Kidney capillary endothelial cell (primary cell): ENCODE data around the gene PGBD4.
"Not testable (repeated sequence)": the region's sequence is repeated elsewhere in the genome, so short reads cannot be mapped to it uniquely, and the experiment has no call there.

Source experiments
- DNase-seq: peaks from one replicate; pipeline ENCODE4 v3.0.0-alpha.2; 2018; ENCODE audit warnings: low spot score

Gene PGBD4

DNA sequence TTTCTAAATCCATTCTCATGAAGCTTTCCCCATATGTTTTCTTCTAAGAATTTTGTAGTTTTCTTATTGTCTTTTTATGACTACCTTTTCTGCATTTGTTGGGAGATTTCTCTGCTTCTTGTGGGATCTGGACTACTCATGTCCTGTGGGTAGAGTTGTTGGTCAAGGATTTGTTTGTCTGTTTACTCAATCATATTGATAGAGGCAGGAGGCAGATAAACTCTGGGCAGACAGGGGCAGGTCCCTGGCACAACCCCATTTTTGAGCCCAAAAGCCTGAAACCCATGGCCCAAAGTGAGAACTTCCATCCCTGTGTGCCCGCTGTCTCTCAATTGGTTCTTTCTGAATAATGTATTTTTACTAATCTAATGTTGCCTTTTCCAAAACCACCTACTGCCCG, 12.3 kb downstream of the PGBD4 start:
- no peak for DNase-seq

DNA sequence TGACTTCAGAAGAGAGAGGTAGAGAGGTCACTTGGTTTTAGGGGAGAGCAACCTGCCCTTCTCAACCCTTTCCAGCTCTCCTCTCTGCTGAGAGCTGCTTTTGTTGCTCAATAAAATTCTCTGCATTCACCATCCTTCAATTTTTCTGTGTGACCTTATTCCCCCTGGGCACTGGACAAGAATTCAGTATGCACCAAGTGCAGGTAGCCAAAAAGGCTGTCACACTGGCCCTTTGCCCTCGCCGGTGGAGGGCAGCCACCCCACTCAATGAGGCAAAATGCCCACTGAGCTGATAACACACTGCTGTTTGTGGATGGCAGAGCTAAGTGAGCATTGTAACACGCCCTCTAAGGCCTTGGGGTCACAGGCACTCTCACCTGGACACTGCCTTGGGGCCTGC, 12.9 kb downstream of the PGBD4 start:
- DNase-seq = no peak

DNA sequence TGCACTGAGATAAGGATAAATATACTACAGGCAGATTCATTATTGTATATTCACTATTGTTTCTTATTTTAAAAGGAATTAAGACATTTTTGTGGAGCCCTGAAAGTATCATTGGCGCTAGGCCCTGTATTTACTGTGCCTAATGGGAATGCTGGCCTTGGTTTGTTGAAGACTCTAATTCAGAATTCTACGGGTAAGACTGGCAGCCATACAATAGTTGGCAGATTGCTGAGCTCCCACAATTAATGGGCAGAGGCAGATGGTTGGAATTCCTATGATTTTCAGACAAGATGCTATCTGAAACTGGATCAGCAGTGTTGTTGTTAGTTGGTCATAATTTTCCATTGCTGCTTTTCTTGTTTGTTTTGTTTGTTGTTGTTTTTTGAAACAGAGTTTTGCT, 14.7 kb downstream of the PGBD4 start:
- DNase-seq = no peak

DNA sequence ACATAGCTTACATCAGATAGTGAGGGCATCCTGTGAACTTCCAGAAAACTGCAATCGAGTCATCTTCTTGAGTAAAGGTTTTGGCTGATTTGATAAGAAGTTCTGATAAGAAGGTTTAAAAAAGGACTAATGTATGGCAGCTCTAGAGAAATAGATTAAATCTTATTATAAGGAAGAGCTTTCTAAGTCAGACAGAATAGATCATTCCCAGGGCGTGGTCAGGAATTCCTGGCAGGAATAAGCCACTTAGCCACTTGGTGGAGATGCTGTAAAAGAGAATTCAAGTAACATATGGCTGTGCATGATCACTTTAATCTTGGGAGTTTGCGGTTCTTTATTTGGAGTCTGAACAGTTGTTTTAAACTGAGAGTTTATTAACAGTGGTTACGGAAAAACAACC, 17.4 kb downstream of the PGBD4 start:
- DNase-seq = no peak

DNA sequence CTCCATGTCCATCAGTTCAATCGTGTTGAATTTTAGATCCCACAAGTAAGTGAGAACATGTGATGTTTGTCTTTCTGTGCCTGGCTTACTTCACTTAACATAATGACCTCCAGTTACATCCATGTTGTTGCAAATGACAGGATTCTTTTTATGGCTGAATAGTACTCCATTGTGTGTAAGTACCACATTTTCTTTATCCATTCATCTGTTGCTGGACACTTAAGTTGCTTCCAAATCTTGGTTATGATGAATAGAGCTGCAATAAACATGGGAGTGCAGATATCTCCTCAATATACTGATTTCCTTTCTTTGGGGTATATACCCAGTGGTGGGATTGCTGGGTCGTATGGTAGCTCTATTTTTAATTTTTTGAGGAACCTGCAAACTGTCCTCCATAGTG, 18.5 kb downstream of the PGBD4 start:
- not testable (repeated sequence) for DNase-seq

DNA sequence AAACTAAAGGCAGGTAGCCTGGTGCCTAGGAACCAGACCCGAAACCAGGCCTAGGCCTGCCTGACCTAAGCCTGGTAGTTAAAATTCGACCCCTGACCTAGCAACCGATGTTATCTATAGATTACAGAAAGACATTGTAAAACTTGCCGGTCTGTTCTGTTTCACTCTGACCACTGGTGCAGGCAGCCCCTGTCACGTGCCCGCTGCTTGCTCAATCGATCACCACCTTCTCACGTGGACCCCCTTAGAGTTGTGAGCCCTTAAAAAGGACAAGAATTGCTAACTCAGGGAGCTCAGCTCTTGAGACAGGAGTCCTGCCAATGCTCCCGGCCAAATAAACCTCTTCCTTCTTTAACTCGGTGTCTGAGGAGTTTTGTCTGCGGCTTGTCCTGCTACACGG, 19.9 kb downstream of the PGBD4 start:
- DNase-seq = not testable (repeated sequence)

DNA sequence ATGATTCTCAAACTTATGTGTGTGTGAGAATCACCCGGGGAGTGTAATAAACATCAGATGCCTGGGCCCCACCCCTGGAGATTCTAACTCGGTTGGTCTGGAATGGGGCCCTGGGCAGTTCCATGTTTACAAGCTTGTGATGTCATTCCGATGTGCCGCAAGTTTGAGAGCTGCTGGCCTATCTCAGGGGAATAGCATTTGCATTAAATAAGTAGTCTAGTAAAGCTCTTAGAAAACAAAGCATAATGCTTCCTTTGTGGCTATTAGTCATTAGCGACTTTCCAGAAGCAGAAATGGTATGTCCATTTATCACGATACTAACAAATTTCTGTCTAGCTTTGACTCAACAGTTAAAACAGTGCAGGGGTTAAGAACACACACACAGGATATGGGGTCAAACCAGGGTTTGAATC, 20.9 kb downstream of the PGBD4 start:
- peak; percentile 52 for DNase-seq

DNA sequence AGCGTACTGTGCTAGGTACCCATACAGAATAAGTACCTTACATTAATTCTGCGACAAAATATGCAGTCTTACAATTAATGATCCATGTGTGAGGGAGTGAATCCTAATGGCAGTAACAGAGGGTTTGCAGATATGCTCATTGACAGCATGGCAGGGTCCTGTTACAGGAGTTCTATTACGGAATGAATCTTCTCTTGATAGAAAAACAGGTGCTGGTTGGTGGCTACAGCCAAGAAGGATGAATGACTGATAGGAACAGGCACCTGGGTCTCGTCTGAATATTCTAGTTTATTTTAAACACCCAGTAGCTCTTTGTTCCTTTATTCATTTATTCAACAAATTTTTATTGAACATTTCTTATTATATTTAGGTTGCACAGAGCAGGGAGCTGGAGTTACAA, 22.8 kb downstream of the PGBD4 start:
- no peak for DNase-seq

DNA sequence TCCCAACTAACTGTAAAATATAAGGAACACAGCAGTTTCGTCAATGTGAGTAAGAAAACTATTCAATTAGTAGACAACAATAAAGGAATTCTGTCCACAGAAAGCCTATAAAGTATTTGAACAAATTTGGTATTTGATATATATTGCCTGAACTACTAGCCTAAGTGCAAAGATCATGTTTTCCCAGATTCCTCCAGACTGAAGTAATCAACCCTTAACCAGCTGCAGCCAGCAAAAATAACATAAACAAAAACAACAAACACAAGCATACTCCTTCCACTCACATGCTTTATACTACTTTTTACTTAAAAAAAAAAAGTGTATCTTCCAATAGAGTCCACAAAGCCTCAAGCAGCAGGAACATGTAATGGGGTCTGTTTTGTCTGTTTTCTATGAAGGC, 24.1 kb downstream of the PGBD4 start:
- no peak for DNase-seq

DNA sequence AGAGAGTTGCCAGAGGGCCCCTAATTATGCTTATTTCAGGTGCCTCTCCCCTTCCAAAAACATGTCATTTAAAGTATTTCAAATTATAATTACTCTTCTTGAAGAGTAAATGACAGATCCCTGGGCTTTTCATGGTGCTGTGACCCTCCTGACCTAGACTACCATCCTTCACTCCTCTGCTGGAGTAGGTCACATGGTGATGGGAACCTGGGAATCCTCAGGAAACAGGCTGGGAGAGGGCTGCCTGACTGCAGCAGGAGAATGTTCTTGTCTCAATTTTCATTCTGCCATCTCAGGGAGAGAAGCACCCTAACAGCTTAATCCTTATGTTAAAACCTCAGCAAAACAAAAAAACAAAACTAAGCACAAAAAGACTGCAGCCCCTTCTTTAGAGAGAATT, 24.6 kb downstream of the PGBD4 start:
- DNase-seq = no peak

DNA sequence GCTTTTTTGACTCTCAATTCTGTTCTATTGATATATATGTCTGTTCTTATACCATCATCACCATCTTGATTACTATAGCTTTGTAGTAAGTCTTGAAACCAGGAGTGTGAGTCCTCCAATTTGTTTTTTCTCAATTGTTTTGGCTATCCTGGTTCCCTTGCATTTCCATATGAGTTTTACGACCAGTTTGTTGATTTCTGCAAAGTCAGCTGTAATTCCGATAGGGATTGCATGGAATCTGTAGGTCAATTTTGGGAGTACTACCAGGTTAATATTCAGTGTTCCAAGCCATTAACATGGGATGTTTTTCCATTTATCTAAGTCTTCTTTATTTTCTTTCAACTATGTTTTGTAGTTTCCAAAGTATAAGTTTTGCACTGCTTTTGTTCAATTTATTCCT, 27.0 kb downstream of the PGBD4 start:
- no peak for DNase-seq

DNA sequence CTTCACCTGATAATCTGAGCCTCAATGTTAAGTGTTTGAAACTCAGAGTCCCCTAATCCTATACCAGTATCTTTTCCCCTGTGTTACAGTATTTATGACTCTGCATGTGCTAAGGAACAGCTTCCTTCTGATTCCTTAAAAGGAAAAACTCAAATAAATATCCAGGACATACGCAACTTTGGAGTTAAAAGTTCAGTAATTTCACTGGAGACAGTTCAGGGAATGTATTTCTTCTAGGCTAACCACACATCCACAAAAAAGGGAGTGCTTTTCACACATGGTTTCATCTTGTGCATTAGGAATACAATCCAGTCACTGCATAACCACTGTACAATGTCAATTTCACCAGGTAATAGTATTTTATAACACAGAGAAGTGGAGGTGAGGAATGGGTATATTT, 31.0 kb downstream of the PGBD4 start:
- no peak for DNase-seq

DNA sequence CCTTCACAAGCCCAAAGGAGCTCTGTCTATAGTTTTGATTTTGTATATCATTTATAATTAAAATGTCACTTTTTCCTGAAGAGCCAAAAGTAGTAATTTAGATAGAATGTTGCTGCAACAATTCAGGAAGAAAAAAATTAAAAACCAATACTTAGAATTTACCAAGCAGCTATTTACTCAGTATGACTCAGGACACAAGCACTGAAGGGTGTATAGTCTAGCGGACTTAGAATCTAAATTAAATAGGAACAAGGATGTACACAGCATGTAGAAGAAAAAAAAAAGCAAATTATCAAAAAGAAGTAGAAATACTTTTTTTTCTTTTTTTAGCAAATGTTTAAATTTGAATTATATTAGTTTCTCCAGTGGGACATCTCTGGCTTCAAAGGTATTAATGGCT, 31.6 kb downstream of the PGBD4 start:
- DNase-seq = no peak

DNA sequence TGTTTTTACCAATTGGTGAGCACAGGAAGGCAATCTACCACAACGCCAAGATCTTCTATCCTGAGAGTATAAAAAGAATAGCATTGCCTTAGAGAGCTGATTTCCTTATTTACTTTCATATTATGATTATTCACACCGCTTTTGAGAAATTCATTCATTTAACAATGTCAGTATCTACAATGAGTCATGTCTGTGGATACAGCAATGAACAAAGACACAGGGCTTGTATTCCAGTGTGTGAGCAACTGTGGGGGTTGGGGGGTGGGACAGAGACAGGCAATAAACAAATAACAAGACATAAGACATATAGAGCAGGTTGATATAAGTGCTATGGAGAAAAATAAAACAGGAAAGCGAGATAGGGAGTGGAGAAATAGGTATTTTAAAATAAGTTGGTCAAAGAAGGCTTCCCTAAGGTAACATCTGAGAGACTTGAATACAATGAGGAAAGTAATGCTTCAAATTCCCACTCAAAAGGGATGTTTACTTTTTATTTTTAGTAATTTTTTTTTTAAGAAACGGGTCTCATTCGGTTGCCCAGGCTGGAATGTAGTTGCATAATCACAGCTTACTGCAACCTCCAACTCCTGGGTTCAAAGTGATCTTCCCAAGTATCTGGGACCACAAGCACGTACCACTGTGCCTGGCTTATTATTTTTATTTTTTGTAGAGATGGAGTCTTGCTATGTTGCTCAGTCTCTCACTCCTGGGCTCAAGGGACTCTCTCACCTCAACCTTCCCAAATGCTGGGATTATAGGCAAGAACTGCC, 45.7 kb downstream of the PGBD4 start:
- peak; percentile 58 for DNase-seq

DNA sequence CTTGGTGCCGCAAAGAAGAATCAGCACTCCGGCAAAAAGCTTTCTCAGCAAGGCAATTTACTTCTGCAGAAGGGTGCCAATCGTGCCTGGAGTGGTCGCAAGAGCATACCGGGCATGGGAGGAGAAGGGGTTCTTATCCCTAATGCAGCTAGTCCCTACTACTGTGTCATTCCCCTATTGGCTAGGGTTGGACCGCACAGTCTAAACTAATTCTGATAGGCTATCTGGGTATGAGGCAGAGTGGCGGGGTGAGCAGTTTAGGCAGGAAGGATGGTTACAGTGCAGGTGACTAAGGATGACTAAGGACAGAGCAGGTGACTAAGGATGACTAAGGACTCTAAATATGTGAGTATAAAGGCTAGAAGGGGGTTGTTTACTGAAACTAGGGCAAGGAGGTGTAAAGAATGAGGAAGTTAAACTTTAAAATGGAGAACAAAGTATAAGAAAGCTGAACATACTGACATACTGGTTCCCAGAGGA, 52.9 kb downstream of the PGBD4 start:
- peak; percentile 33 for DNase-seq

DNA sequence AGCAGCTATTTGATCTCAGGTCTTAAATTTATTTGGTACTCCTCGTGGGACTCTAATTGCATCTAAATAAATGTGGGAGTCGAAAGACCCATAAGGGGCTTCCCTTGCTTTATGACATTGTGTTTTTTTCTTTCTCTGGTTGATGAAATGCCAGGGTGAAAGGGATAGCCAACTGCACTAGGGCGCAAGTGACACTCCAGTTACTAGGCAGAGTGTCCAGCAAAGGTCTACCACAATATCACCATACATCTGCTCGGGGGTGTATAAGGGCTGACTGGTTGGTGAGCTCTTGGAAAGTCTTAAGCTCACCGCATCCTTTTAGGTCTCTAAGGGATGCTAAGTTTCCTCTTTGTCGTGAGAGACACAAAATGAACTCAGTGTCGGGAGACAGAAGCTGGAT, 54.0 kb downstream of the PGBD4 start:
- no peak for DNase-seq
